K562 (cell line): Measurements from ENCODE around the gene SHROOM3.

Experiments used
- BRCA1 ChIP-seq, 2 experiments: fragments of 450-650 bp in 1 of 2; sonication (generic) in 1 of 2; formaldehyde crosslinking in 1 of 2; IDR thresholded peaks; 2 replicates each; pipeline versions ENCODE4 v1.5.0 to v1.6.1; 2017 to 2020; ENCODE audit warnings: mild to moderate bottlenecking in 1 of 2, missing genetic modification reagents in 1 of 2
- PML ChIP-seq: IDR thresholded peaks from 2 replicates; pipeline ENCODE4 v1.6.1; 2012; ENCODE audit warnings: low read length, inconsistent platforms
- SIX5 ChIP-seq, 2 experiments: IDR thresholded peaks; 2 replicates each; pipeline ENCODE4 v1.6.1; 2011; ENCODE audit warnings: low read length in 2 of 2, borderline replicate concordance in 1 of 2, low read depth in 1 of 2, mild to moderate bottlenecking in 1 of 2, moderate library complexity in 1 of 2; ENCODE audit not compliant: insufficient read depth in 1 of 2
- TF ChIP-seq, protein P1 (sequence below): fragments of 250-450 bp; sonication (Bioruptor Pico); IDR thresholded peaks from 2 replicates; pipeline ENCODE4 v1.5.0; 2021; ENCODE audit warnings: mild to moderate bottlenecking, moderate library complexity
- TF ChIP-seq, protein P2 (sequence below): fragments of 250-450 bp; sonication (Bioruptor Pico); IDR thresholded peaks from 2 replicates; pipeline ENCODE4 v1.5.0; 2021
- TF ChIP-seq, protein P3 (sequence below), 2 experiments: fragments of 200-800 bp in 1 of 2; sonication (Bioruptor generic) in 1 of 2; sonication (generic) in 1 of 2; formaldehyde crosslinking in 1 of 2; IDR thresholded peaks in 1 of 2; conservative IDR thresholded peaks in 1 of 2; 2 replicates each; pipeline versions ENCODE4 v1.5.0 to v1.6.1; 2016 to 2020; ENCODE audit warnings: missing compliant biosample characterization in 1 of 2, missing genetic modification characterization in 1 of 2, missing genetic modification reagents in 1 of 2

DNA sequence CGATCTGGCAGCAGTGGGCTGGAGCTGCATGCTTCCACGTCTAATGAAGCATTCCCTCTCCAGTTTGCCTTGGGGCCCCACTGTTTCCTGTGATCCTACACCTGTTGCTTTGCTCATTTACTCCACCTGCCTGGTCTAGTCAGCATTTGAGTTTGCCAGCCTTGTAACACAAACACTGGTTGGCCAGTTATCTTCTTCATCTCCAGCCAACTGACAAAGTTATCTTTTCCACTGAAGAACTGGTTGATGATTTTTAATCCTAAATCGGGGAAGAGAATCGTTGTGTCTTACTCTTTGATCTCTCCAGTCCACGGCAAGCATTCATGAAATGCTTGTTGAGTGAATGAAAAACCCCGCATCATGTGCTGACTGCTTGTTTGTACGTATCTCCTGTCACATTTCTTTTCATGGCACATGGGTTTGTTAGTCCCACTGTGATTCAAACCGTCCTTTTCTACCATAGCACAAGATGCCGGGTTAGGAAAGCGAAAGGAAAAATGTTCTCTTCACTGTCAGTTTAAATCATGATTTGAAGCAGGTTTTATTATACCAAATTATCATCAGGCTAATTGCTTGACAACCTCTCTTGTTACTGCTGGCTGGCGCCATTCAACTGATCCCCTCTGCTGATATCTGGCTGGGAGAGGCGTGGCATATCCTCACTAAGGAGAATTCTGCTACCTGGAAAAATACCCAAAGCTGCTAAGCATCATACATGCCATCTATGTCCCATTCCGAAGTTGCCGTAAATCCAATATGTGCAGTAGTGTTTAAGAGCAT, 144.8 kb downstream of the SHROOM3 start:
- TF ChIP-seq, protein P1, sequence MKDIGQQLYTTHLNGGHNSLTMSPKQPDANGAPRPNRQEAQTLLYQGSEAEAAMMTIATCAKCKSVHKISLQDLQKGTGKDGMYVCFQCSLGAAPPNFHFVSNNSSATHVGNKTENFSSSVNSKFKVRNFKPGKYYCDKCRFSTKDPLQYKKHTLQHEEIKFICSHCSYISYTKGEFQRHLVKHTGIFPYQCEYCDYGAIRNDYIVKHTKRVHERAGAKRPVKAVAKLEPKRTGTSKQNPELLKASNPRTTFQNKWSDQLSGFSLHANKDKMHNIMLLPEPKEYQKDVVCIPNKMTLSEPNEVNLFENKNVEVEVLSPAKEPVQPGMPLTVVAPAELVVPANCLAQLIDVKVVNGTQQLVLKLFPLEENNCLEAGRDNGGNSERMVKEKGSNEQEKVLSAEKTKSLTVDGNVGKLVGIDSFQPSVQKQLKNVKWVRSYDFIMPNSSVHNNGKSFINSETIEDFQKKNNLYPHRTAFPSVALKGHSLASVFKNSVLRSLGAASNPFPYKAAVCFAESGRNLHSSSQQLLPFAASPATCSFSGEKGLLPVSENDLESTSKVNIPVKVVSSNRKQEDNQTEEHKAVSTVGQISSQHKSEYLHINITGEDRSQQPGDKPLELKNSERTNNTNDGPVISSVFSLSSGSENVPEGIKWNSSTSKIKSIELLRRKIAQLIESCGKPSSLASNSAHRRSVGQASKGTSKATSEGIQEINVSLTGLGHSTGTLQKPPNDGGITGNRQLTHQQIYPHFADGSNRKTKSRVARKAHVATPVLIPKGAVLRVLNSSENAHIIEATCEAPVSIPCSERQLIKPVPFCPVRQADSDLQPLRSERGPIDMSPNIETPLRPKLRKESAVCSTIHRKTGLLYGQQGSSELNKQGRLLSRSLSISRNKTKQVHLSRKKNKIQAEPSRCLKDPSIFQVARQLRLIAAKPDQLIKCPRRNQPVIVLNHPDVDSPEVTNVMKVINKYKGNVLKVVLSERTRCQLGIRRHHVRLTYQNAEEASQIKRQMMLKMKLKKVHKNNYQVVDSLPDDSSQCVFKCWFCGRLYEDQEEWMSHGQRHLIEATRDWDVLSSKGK (CRISPR knock-in tag): no peak
- TF ChIP-seq PML: no peak
- TF ChIP-seq SIX5 (IDR thresholded peaks at IDR 0.05; ENCODE audit: borderline replicate concordance in 1 of 2, insufficient read depth in 1 of 2, low read depth in 1 of 2, low read length in 2 of 2): no peak
- TF ChIP-seq, protein P2, sequence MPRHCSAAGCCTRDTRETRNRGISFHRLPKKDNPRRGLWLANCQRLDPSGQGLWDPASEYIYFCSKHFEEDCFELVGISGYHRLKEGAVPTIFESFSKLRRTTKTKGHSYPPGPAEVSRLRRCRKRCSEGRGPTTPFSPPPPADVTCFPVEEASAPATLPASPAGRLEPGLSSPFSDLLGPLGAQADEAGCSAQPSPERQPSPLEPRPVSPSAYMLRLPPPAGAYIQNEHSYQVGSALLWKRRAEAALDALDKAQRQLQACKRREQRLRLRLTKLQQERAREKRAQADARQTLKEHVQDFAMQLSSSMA (CRISPR knock-in tag): no peak
- no peak for TF ChIP-seq BRCA1 (IDR thresholded peaks at IDR 0.05)
- no peak for TF ChIP-seq BRCA1 (CRISPR knock-in tag; IDR thresholded peaks at IDR 0.05)
- TF ChIP-seq, protein P3, sequence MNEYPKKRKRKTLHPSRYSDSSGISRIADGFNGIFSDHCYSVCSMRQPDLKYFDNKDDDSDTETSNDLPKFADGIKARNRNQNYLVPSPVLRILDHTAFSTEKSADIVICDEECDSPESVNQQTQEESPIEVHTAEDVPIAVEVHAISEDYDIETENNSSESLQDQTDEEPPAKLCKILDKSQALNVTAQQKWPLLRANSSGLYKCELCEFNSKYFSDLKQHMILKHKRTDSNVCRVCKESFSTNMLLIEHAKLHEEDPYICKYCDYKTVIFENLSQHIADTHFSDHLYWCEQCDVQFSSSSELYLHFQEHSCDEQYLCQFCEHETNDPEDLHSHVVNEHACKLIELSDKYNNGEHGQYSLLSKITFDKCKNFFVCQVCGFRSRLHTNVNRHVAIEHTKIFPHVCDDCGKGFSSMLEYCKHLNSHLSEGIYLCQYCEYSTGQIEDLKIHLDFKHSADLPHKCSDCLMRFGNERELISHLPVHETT (CRISPR knock-in tag; conservative IDR thresholded peaks at IDR 0.05 in 1 of 2, IDR thresholded peaks at IDR 0.05 in 1 of 2): no peak
